GM13977 (cell line): ENCODE data around the gene ABCA8.

Experiments
- DNase-seq: peaks from one replicate; pipeline ENCODE4 v3.0.0; 2012; ENCODE audit warnings: low spot score
- CTCF ChIP-seq: IDR thresholded peaks from 2 replicates; pipeline ENCODE4 v1.5.1; 2012; ENCODE audit warnings: mild to moderate bottlenecking, control low read depth; ENCODE audit not compliant: insufficient read depth; ENCODE audit errors: extremely low read depth, missing control alignments
- in situ Hi-C: fragments of 300-500 bp; cut with MboI; formaldehyde crosslinking; loops from one replicate; pipeline ENCODE4 v1.12.0; 2022; ENCODE audit warnings: low sequenced_read_pairs, low pct_unique_long_range_greater_than_20kb, mixed read lengths, inconsistent platforms; ENCODE audit not compliant: unreplicated experiment

ABCA8 gene

DNA sequence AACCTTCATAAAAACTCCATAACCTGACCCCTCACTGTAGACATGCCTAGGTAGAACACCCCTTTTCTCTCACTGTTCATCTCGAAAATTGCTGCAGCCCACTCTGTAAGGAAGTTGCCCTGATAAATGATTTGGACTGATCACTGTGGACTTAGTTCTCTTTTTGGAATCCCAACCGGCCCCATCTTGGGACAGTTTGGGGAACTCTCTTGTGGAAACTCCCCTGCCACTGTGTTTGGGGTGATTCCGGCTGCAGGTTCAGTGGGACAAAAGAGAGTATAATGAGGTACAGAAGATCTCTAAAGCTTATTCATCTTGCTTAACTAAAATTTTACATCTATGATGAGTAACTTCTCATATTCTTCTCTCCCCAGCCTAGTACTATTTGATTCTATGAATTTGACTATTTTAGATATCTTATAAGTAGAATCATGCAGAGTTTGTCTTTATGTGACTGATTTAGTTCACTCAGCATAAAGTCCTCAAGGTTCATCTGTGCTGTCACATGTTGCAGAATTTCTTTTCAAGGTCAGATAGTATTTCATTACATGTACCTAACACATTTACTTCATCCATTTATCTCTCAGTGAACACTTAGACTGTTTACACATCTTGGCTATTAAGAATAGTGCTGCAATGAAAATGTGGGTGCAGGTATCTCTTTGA, 84.9 kb downstream of the ABCA8 start:
- TF ChIP-seq CTCF, result no peak
- in situ Hi-C loops, result no loop called here
- no peak for DNase-seq

DNA sequence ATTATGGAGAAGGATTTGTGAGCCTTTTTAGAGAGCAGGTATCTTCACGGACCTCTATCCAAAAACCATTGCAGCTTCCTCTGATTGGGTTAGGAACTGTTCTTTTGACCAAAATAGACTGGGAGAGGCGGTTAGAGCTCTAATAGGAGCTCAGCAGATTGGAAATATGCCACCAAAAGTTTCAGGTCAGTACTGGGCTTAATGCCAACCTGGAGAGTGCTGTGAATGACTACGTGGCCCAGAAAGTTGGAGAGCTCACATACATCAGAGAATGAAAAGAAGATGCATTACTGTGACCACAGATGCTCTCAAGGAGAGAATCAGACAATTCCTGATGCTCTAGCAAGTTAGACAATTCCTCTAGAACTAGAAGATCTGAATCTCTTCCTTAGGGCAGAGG, 86.5 kb downstream of the ABCA8 start:
- no peak for DNase-seq
- in situ Hi-C loops, result no loop called here
- no peak for TF ChIP-seq CTCF

DNA sequence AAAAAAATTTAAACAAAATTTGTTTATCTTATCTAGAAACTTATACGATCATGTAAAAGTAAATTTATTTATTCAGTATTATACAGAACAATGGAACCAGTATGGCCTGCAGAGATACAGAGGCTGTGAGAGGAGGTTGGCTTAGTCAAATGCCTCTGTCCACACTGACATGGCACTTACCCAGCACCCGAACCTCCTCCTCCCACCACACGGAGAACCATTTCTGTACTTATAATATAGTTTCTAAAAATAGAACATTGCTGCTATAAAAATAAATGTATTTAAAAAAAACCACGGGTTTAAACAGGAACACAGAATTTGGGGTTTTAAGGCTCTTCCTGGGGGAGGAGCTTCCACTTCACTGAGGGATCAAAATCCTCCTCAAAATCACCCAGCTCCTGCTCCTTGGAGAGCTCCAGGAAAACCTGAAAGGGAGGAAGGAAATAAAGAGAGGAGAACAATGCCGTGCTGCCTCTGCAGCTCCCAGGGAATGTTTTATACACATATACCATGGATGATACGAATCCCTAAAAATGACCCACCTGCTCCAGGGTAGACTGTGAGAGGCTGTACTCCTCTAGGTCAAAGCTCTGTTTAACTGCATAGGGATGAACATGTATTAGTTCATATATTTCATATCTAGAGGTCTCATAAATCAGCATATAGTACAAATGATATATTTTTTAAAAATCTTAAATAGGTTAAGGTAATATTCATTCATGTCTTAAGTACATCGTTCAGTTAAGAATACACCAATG, 87.3 kb downstream of the ABCA8 start:
- no peak for DNase-seq
- in situ Hi-C loops, result no loop called here
- TF ChIP-seq CTCF, result no peak

- no peak for DNase-seq
- TF ChIP-seq CTCF, result no peak
- in situ Hi-C loops, result no loop called here
Measured at GRCh38 chr17:68865584-68865983, 89.6 kb downstream of the ABCA8 start.

GRCh38 chr17:68863091-68863652, 92.0 kb downstream of the ABCA8 start:
- DNase-seq, result no peak
- TF ChIP-seq CTCF, result no peak
- in situ Hi-C loops, result no loop called here

GRCh38 chr17:68861602-68862001, 93.6 kb downstream of the ABCA8 start:
- TF ChIP-seq CTCF, result no peak
- DNase-seq, result no peak
- in situ Hi-C loops, result no loop called here
